Activated CD4-positive, alpha-beta memory T cell treated with anti-CD3 and anti-CD28 coated beads for 36 hours (primary cell): ENCODE data around the gene SDC4. TPM values are rescaled to one million over a fixed set of nuclear protein-coding genes. Genes with fewer than 3 reads are reported as not detected.

Experiments
- CTCF ChIA-PET: fragments of 350-600 bp; sonication (Branson Sonifier 250); formaldehyde crosslinking; loops from one replicate; lab custom pipeline; 2021; ENCODE audit warnings: antibody characterized with exemption, inconsistent platforms; lab: Charles Lee
- POLR2A ChIA-PET: fragments of 350-600 bp; sonication (Branson Sonifier 250); formaldehyde crosslinking; loops from one replicate; lab custom pipeline; 2021; ENCODE audit warnings: antibody characterized with exemption; lab: Charles Lee
- DNase-seq: peaks from one replicate; pipeline ENCODE4 v3.0.0-alpha.2; 2020
- H3K27ac Mint-ChIP-seq: one replicate; pipeline ENCODE4 v1.8.0; 2021; ENCODE audit warnings: mixed read lengths
- H3K27me3 Mint-ChIP-seq: one replicate; pipeline ENCODE4 v1.8.0; 2021; ENCODE audit warnings: mixed read lengths
- H3K36me3 Mint-ChIP-seq: one replicate; pipeline ENCODE4 v1.8.0; 2021; ENCODE audit warnings: mixed read lengths
- H3K4me1 Mint-ChIP-seq: one replicate; pipeline ENCODE4 v1.8.0; 2021; ENCODE audit warnings: low read depth, mixed read lengths
- H3K4me3 Mint-ChIP-seq: one replicate; pipeline ENCODE4 v1.8.0; 2021; ENCODE audit warnings: mild to moderate bottlenecking, mixed read lengths
- H3K9me3 Mint-ChIP-seq: one replicate; pipeline ENCODE4 v1.8.0; 2021; ENCODE audit warnings: mixed read lengths
- intact Hi-C: fragments of 100-400 bp; cut with micrococcal nuclease; formaldehyde crosslinking; loops from one replicate; pipeline ENCODE4 v1.15.1; 2023
- total RNA-seq, 2 experiments: library from RNA; stranded (reverse); gene quantifications; one replicate each; pipeline ENCODE4 v1.2.3, GENCODE V29; 2021

SDC4 gene
- total RNA-seq, 2 experiments from 2014 or later: 67.8 to 69.8 TPM

DNA sequence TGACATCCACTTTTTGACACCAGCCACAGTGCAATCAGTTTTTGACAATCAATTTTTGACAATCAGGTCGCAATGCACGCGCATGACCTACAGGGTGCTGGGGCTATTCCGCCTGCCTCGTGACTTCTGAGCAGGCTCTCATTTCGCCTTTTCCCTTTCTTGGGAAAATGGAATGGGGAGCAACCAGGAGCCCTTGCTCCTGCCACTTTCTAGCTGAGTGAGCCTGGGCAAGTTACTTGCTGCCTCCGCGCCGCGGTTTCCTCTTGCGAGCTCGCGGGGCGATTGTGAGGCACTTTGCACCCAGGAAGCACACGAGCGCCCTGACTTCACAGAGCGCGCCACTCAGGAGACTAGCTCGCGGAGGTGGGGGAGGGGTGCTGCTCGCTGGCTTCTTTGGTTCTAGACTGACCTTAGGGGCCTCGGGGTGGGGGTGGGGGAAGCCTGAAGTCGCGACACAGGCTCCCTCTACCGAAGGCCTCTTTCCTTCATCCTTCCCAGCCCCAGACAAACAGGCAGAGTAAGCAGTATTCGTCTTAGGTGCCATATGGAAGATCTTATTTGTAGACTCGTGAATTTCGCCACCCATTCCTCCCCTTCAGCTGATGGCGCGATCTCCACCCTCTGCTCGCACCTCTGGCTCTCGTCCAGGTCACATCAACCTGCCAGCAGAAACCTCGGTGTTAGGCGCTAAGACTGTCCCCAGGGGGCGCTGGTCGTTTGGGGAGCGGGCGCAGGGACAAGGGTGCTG lies 25.3 kb upstream of the SDC4 start:
- H3K27me3 Mint-ChIP-seq: no peaks in the 10 kb centered on the region
- POLR2A ChIA-PET: interaction anchor here (0.5 to 2.5 kb wide), 10 partner anchors 10 to 392 kb away, joined by 3 to 19 read pairs (median 6); partner anchors contain the start of genes PIGT and SYS1
- H3K4me3 Mint-ChIP-seq: peak overlapping the region; percentile 79
- CTCF ChIA-PET: interaction anchor here (0.6 to 21.4 kb wide), 41 partner anchors 12 to 610 kb away, joined by 3 to 503 read pairs (median 7); partner anchors contain the start of genes PIGT, SYS1 and WFDC10A
- no peaks in the 10 kb centered on the region for H3K9me3 Mint-ChIP-seq
- no peaks in the 10 kb centered on the region for H3K36me3 Mint-ChIP-seq
- H3K4me1 Mint-ChIP-seq: peaks cover 25% of the 10 kb centered on the region
- intact Hi-C loops: loop anchor here (1.0 kb wide), 2 partner anchors 10 to 64 kb away; partner anchors contain the start of gene SYS1
- peak; percentile 94 for DNase-seq
- H3K27ac Mint-ChIP-seq: peak overlapping the region; percentile 87

DNA sequence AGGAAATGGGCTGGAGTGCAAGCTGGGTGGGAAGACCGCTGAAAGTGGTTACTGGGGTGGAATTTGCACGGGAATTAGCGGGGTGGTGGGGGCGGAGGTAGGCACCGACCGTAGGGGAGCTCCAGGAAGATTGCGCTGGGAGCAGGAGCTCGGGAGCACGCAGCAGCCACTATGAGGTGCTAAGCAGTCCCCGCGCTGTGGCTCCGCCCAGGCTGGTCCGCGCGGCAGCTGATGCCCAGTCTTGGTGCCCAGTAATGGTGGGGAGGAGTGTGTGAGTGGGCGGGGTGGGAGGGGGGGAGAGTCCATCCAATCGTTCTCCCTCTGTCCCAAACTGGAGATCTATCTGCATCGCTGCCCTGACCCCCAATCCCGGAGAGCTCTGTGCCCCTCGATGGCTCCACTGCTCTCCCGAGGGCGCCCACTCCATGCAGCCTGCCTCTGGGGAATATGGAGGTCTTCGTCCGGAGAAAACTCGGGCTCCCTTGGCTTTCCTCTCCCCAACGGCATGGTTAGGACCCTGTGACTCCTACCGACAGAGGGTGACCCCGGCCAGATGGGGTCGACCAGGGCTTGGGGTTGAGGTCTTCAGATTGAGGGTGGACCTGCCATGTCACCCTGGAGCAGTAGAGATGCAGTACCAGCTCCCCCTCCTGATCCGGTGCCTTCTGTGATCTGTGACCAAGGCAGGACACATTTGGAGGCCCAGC lies 24.6 kb upstream of the SDC4 start:
- DNase-seq: no peak

DNA sequence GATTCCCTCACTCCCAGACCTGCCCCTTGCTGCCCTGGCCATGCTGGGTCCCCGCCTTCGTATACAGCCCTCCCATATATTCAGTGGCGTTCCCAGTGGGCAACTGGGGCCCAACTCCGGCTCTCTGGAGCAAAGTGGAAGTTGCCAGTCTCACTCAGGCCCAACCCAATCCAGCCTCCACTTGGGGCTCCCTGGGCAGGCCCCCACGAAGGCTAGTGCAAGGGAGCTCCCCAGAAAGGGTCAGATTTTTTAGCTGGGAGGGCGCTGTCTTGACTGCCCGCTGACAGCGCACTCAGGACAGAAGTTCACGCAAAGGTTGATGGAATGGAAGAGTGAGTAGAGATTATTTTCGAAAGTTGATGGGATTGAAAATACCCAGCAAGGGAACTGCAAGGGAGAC lies 24.0 kb upstream of the SDC4 start:
- Mint-ChIP-seq H3K9me3 (no peaks in the 10 kb centered on the region), H3K4me3 (no peak overlapping the region), H3K27me3 (no peaks in the 10 kb centered on the region), H3K36me3 (peaks cover 5% of the 10 kb centered on the region), H3K27ac (no peak overlapping the region), H3K4me1 (peaks cover 33% of the 10 kb centered on the region)
- POLR2A ChIA-PET: interaction anchor here (1.2 to 2.1 kb wide), 2 partner anchors 9 kb away, joined by 3 to 19 read pairs; partner anchors contain the start of gene SYS1
- CTCF ChIA-PET: interaction anchor here (1.0 to 21.4 kb wide), 11 partner anchors 11 to 399 kb away, joined by 3 to 503 read pairs (median 18); partner anchors contain the start of genes PIGT and SYS1
- intact Hi-C loops: no loop called here
- DNase-seq: no peak

More for the DNA sequence above, 24.6 kb upstream of the SDC4 start:
- POLR2A ChIA-PET: interaction anchor here (1.1 to 2.5 kb wide), 6 partner anchors 10 to 65 kb away, joined by 4 to 19 read pairs (median 9); partner anchors contain the start of genes PIGT and SYS1
- no peaks in the 10 kb centered on the region for H3K9me3 Mint-ChIP-seq
- peak overlapping the region; percentile 79 for H3K4me3 Mint-ChIP-seq
- H3K4me1 Mint-ChIP-seq: peaks cover 28% of the 10 kb centered on the region
- CTCF ChIA-PET: interaction anchor here (0.8 to 21.4 kb wide), 25 partner anchors 12 to 398 kb away, joined by 3 to 503 read pairs (median 14); partner anchors contain the start of genes PIGT and SYS1
- intact Hi-C loops: loop anchor here (1.0 kb wide), 1 partner anchor 9 kb away; the partner anchor contains the start of gene SYS1
- H3K27me3 Mint-ChIP-seq: no peaks in the 10 kb centered on the region
- peak overlapping the region; percentile 87 for H3K27ac Mint-ChIP-seq
- H3K36me3 Mint-ChIP-seq: peaks cover 4% of the 10 kb centered on the region

DNA sequence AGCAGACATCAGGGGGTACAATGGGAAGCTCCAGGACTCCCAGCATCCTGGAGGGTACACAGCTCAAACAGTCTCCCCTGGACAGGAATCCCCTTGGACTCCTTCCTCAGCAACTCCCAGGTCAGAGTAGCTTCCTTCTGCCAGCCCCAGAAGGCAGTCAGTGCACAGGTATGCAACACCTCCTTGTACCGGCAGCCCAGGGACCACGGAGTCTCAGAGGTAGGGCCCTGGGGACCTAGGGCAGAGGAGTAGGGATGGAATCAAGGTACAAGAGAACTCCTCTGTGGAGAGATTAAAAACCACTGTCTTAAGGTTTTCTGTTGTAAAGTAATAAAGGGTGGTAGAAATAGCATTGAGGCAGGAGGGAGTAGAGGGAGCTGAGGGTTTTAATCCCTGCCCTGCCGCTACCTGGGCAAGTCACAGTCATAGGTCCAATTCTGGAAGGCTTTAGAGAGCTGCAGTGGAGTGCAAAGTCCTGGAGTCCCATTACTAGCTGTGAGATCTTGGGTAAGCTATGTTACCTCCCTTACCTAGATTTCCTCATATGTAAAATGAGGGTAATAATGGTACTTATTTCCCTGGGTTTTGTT lies 22.4 kb upstream of the SDC4 start:
- Mint-ChIP-seq H3K9me3 (no peaks in the 10 kb centered on the region), H3K36me3 (peaks cover 14% of the 10 kb centered on the region), H3K4me1 (peaks cover 44% of the 10 kb centered on the region), H3K27ac (no peak overlapping the region), H3K27me3 (no peaks in the 10 kb centered on the region), H3K4me3 (no peak overlapping the region)
- no peak for DNase-seq
- intact Hi-C loops: no loop called here
- ChIA-PET CTCF (interaction anchor here (0.8 to 21.4 kb wide), 7 partner anchors 9 to 400 kb away, joined by 3 to 503 read pairs (median 4); partner anchors contain the start of gene SYS1), POLR2A (interaction anchor here (1.2 kb wide), 1 partner anchor 8 kb away, joined by 3 read pairs; the partner anchor contains the start of gene SYS1)

DNA sequence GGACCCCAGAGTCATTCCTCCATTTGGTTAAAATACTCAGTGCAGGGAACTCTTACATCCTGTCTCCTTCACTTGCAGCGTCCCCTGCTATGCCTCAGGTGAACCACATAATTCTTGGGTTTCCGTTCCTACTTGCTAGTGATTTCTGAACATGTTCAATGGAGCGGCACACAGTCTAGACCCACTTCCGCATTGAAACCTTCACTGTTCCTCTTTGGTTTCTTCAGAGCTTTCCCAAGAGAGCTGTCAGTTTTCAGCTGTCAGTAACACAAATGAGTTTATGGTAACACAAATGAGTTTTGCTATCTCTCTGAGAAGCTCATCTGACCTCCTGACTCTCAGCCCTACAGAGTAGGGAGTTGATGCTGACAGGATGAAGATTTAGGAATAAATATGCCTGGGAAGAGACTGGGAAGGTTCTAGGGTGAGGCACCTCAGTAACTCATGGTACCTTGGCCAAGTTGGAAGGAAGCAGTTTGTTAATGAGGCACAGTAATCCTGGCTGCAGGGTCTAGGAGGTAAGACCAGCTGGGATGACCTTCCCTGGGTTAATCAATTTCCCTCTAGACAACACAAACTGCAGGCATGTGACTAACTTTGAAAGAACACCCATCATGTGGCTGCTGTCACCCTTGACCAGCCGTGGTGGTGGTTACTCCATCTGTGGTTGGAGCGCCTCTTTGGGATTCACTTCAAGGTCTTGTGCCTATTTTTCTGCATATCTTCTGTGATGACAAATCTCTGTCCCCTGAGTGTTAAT lies 20.2 kb upstream of the SDC4 start:
- H3K27me3 Mint-ChIP-seq: no peaks in the 10 kb centered on the region
- H3K27ac Mint-ChIP-seq: peak overlapping the region; percentile 44
- ChIA-PET POLR2A (interaction anchor here (1.2 to 1.3 kb wide), 2 partner anchors 11 to 47 kb away, joined by 3 to 4 read pairs; partner anchors contain the start of gene PIGT), CTCF (interaction anchor here (0.6 to 21.4 kb wide), 10 partner anchors 18 to 646 kb away, joined by 3 to 503 read pairs (median 7); partner anchors contain the start of gene PIGT)
- DNase-seq: peak; percentile 66
- H3K36me3 Mint-ChIP-seq: peaks cover 17% of the 10 kb centered on the region
- H3K4me1 Mint-ChIP-seq: peaks cover 59% of the 10 kb centered on the region
- no peaks in the 10 kb centered on the region for H3K9me3 Mint-ChIP-seq
- intact Hi-C loops: no loop called here
- H3K4me3 Mint-ChIP-seq: no peak overlapping the region

DNA sequence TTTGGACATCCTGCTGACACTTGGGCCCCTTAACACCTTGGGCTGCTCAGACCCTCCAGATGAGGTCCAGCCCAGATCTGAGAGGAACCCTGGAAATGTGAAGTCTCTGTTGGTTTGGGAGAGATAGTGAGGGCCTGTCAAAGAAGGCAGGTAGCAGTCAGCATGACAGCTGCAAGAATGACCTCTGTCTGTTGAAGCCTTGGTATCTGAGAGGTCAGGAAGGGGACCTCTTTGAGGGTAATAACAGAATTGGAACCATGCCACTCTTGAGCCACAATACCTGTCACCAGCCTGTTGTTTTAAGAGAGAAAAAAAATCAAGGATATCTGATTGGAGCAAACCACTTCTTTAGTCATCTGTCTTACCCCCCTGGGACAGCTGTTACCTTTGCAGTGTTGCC lies 18.9 kb upstream of the SDC4 start:
- Mint-ChIP-seq H3K4me1 (peaks cover 52% of the 10 kb centered on the region), H3K27me3 (no peaks in the 10 kb centered on the region), H3K27ac (no peak overlapping the region), H3K36me3 (peaks cover 17% of the 10 kb centered on the region), H3K9me3 (no peaks in the 10 kb centered on the region), H3K4me3 (no peak overlapping the region)
- intact Hi-C loops: no loop called here
- POLR2A ChIA-PET: no interaction called here
- CTCF ChIA-PET: interaction anchor here (0.6 to 21.4 kb wide), 2 partner anchors 69 to 143 kb away, joined by 3 to 503 read pairs; no protein-coding TSS in a partner anchor
- no peak for DNase-seq

DNA sequence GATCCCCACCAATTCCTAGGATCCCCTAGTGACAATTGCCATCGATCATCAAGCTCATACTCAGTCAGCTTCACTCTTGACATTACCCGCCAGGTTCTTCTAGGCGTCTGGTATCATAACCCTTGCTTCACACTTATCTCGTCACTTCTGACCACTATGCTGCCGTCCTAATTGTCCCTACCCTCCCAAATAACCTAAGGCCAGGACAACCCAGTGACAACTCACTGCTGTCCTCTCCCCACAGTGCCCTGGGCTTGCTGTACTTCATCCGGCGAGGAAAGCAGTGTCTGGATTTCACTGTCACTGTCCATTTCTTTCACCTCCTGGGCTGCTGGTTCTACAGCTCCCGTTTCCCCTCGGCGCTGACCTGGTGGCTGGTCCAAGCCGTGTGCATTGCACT lies 18.4 kb upstream of the SDC4 start:
- CTCF ChIA-PET: interaction anchor here (0.6 to 21.4 kb wide), 2 partner anchors 70 to 144 kb away, joined by 3 to 503 read pairs; no protein-coding TSS in a partner anchor
- POLR2A ChIA-PET: no interaction called here
- H3K9me3 Mint-ChIP-seq: no peaks in the 10 kb centered on the region
- no peaks in the 10 kb centered on the region for H3K27me3 Mint-ChIP-seq
- H3K4me1 Mint-ChIP-seq: peaks cover 50% of the 10 kb centered on the region
- no peak for DNase-seq
- H3K36me3 Mint-ChIP-seq: peaks cover 17% of the 10 kb centered on the region
- peak overlapping the region; percentile 24 for H3K27ac Mint-ChIP-seq
- no peak overlapping the region for H3K4me3 Mint-ChIP-seq
- intact Hi-C loops: no loop called here

DNA sequence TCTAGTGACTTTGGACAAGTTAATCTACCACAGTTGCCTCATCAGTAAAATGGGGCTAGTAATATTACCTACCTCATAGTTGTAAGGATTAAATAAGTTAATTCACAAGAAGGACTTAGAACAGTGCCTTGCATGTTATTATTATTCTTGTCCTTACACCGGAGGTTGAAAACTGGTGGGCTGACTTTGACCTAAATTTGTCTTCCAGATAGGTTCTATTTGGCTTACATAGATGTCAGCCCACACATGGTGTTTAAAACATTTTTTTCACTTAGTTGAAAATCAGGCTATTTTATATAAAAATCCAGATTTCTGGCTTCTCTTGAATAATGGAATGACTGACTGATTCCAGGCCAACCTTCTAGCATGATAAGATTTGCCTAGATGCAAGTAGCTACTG lies 18.0 kb upstream of the SDC4 start:
- no peaks in the 10 kb centered on the region for H3K27me3 Mint-ChIP-seq
- POLR2A ChIA-PET: no interaction called here

DNA sequence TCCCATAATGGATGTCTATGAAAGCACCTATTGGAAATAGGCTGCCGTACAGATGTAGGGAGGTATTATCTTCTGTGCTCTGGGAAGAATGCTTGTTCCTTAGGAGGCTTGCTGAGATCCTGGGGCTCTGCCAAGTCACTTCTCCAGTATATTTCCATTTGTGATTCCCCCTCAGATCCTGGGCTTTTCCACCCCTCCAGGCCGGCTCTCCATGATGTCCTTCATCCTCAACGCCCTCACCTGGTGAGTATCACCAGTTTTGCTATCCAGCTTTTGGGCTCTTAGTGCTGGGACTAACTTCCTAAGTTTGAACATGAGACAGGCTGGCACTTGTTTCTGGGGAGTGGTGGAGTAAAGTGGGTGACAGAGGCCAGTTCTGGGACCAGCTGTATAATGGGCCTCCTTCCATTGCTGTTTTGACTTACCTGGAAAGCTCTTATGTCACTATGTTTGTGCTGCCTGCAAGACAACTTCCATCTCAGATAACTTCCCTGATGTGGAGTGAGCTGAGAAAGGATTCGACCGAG lies 17.3 kb upstream of the SDC4 start:
- no peaks in the 10 kb centered on the region for H3K9me3 Mint-ChIP-seq
- intact Hi-C loops: no loop called here
- DNase-seq: no peak
- H3K36me3 Mint-ChIP-seq: peaks cover 17% of the 10 kb centered on the region
- peaks cover 50% of the 10 kb centered on the region for H3K4me1 Mint-ChIP-seq
- H3K4me3 Mint-ChIP-seq: no peak overlapping the region
- H3K27ac Mint-ChIP-seq: no peak overlapping the region
- CTCF ChIA-PET: interaction anchor here (0.5 to 21.4 kb wide), 6 partner anchors 9 to 227 kb away, joined by 3 to 503 read pairs (median 44); partner anchors contain the start of genes PIGT and TP53TG5
- POLR2A ChIA-PET: no interaction called here
- no peaks in the 10 kb centered on the region for H3K27me3 Mint-ChIP-seq

More for the DNA sequence above, 18.0 kb upstream of the SDC4 start:
- no peak for DNase-seq
- peaks cover 50% of the 10 kb centered on the region for H3K4me1 Mint-ChIP-seq
- no peaks in the 10 kb centered on the region for H3K9me3 Mint-ChIP-seq
- CTCF ChIA-PET: interaction anchor here (10.0 to 21.4 kb wide), 2 partner anchors 9 to 70 kb away, joined by 175 to 503 read pairs; partner anchors contain the start of gene TP53TG5
- no peak overlapping the region for H3K27ac Mint-ChIP-seq
- peaks cover 17% of the 10 kb centered on the region for H3K36me3 Mint-ChIP-seq
- no peak overlapping the region for H3K4me3 Mint-ChIP-seq
- intact Hi-C loops: no loop called here
